HepG2 (cell line): ENCODE results near the gene FIZ1. TPM values are rescaled to one million over a fixed set of nuclear protein-coding genes. Genes with fewer than 3 reads are reported as not detected.
A peak's percentile ranks its signal among the peaks of the same experiment; 100 is the strongest.

Experiments
- BORCS8-MEF2B ChIP-seq: sonication (generic); formaldehyde crosslinking; IDR thresholded peaks from 2 replicates; pipeline ENCODE4 v1.8.0; 2022; ENCODE audit warnings: mild to moderate bottlenecking, missing genetic modification reagents
- JDP2 ChIP-seq: sonication (generic); formaldehyde crosslinking; IDR thresholded peaks from 2 replicates; pipeline ENCODE4 v1.8.1; 2022; ENCODE audit warnings: missing genetic modification reagents, borderline replicate concordance
- KMT2A ChIP-seq: sonication (generic); formaldehyde crosslinking; IDR thresholded peaks from 2 replicates; pipeline ENCODE4 v1.4.0; 2020; ENCODE audit warnings: missing genetic modification reagents
- KMT2B ChIP-seq: IDR thresholded peaks from 2 replicates; pipeline ENCODE4 v1.6.1; 2016; ENCODE audit warnings: missing genetic modification reagents, missing compliant biosample characterization
- MXD4 ChIP-seq: IDR thresholded peaks from 2 replicates; pipeline ENCODE4 v1.6.1; 2016; ENCODE audit warnings: mild to moderate bottlenecking, missing biosample characterization, missing genetic modification reagents
- POGZ ChIP-seq: sonication (generic); formaldehyde crosslinking; IDR thresholded peaks from 2 replicates; pipeline ENCODE4 v1.4.0; 2020; ENCODE audit warnings: mild to moderate bottlenecking, missing genetic modification reagents
- RAD21 ChIP-seq: fragments of 450-650 bp; formaldehyde crosslinking; IDR thresholded peaks from 2 replicates; pipeline ENCODE4 v1.5.0; 2020; ENCODE audit warnings: mild to moderate bottlenecking
- RARA ChIP-seq: IDR thresholded peaks from 2 replicates; pipeline ENCODE4 v1.6.1; 2016; ENCODE audit warnings: missing genetic modification reagents, missing compliant biosample characterization
- SOX6 ChIP-seq, 2 experiments: fragments of 450-650 bp in 1 of 2; sonication (generic) in 1 of 2; formaldehyde crosslinking in 1 of 2; IDR thresholded peaks; 2 replicates each; pipeline versions ENCODE4 v1.4.0 to v1.6.1; 2017 to 2020; ENCODE audit warnings: antibody characterized with exemption in 1 of 2, mild to moderate bottlenecking in 1 of 2, missing genetic modification reagents in 1 of 2
- STAG1 ChIP-seq: sonication (generic); formaldehyde crosslinking; IDR thresholded peaks from 2 replicates; pipeline ENCODE4 v1.4.0; 2020; ENCODE audit warnings: missing genetic modification reagents
- THYN1 ChIP-seq: sonication (generic); formaldehyde crosslinking; IDR thresholded peaks from 2 replicates; pipeline ENCODE4 v1.8.1; 2023; ENCODE audit warnings: low read depth, mild to moderate bottlenecking, moderate library complexity, missing genetic modification reagents, borderline replicate concordance
- TRIM24 ChIP-seq: sonication (generic); formaldehyde crosslinking; IDR thresholded peaks from 2 replicates; pipeline ENCODE4 v1.8.0; 2022; ENCODE audit warnings: mild to moderate bottlenecking, missing genetic modification reagents
- ZNF234 ChIP-seq: sonication (generic); formaldehyde crosslinking; conservative IDR thresholded peaks from 2 replicates; pipeline ENCODE4 v1.5.1; 2020; ENCODE audit warnings: mild to moderate bottlenecking, missing genetic modification reagents
- ZNF263 ChIP-seq: sonication (generic); formaldehyde crosslinking; IDR thresholded peaks from 2 replicates; pipeline ENCODE4 v1.4.0; 2020; ENCODE audit warnings: missing genetic modification reagents
- ZNF350 ChIP-seq: sonication (generic); formaldehyde crosslinking; IDR thresholded peaks from 2 replicates; pipeline ENCODE4 v1.4.0; 2020; ENCODE audit warnings: mild to moderate bottlenecking, low read depth, missing genetic modification reagents, borderline replicate concordance
- ZNF605 ChIP-seq: sonication (generic); formaldehyde crosslinking; IDR thresholded peaks from 2 replicates; pipeline ENCODE4 v1.8.0; 2022; ENCODE audit warnings: mild to moderate bottlenecking, missing genetic modification reagents
- ZNF839 ChIP-seq: sonication (generic); formaldehyde crosslinking; IDR thresholded peaks from 2 replicates; pipeline ENCODE4 v1.4.0; 2020; ENCODE audit warnings: missing genetic modification reagents, mild to moderate bottlenecking, borderline replicate concordance
- polyA plus RNA-seq, 8 experiments: library from polyadenylated mRNA; depleted of rRNA in 3 of 8; stranded (reverse) in 7 of 8; unstranded in 1 of 8; fragments of >200 nt; fragmentation: Illumina TruSeq in 4 of 8; extraction: Trizol in 4 of 8; gene quantifications; 2 replicates each; pipeline versions ENCODE4 v1.2.1 to v1.2.3, GENCODE V29; 2011 to 2016; ENCODE audit warnings: low read depth in 4 of 8, missing spikeins in 1 of 8, mixed read lengths in 1 of 8; ENCODE audit not compliant: insufficient read depth in 1 of 8
- total RNA-seq, 5 experiments: library from RNA; depleted of rRNA; stranded (reverse); fragments of >200 nt; fragmentation: Illumina TruSeq; extraction: Trizol; gene quantifications; 2 replicates each; pipeline ENCODE4 v1.2.3, GENCODE V29; 2016; ENCODE audit warnings: low read depth in 1 of 5
- TF ChIP-seq, protein P1 (sequence below): IDR thresholded peaks from 2 replicates; pipeline ENCODE4 v1.6.1; 2016; ENCODE audit warnings: mild to moderate bottlenecking, missing biosample characterization, missing genetic modification reagents
- TF ChIP-seq, protein P2 (sequence below): sonication (generic); formaldehyde crosslinking; IDR thresholded peaks from 2 replicates; pipeline ENCODE4 v1.4.0; 2020; ENCODE audit warnings: missing genetic modification reagents
- TF ChIP-seq, protein P3 (sequence below): IDR thresholded peaks from 2 replicates; pipeline ENCODE4 v1.6.1; 2016; ENCODE audit warnings: missing genetic modification reagents, missing compliant biosample characterization
- TF ChIP-seq, protein P4 (sequence below): IDR thresholded peaks from 2 replicates; pipeline ENCODE4 v1.6.1; 2018; ENCODE audit warnings: missing genetic modification reagents
- TF ChIP-seq, protein P5 (sequence below): sonication (generic); IDR thresholded peaks from 2 replicates; pipeline ENCODE4 v1.6.1; 2016; ENCODE audit warnings: low read depth, borderline replicate concordance
- TF ChIP-seq, protein P6 (sequence below): sonication (generic); formaldehyde crosslinking; IDR thresholded peaks from 2 replicates; pipeline ENCODE4 v1.4.0; 2020; ENCODE audit warnings: missing genetic modification reagents, borderline replicate concordance

The FIZ1 gene
- total and polyA plus RNA-seq, 2 of the 13 experiments (the other 11 are each of a cell fraction or from before 2014, with no cell fraction given) = 3.6 to 5.9 TPM

DNA sequence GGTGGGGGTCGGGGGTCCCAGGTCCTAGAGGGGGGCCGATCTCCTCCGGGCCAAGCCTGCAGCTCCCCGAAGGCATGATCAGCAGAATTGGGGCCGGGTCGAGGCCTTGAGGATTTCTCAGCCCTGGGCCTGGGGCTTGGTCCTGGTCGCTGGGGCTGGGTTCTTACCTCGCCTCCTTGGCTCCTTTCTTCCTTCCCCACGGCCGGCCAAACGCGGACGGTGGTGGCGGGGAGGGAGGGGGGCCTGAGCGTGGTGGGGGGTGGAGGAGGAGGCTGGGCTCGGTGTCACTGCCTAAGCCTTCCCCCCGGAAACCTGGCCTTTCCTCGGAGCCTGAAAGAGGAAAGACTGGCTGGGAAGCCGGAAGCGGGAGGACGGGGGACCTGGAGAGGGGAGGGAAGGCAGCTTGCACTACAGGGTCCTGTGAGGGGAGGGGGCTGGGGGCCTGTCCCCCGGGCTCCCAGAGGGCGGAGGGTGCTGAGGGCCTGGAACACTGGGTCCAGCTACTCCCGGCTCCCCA is 18.6 kb downstream of the FIZ1 start, which contains the start of gene ZNF579 (continued):
- no peak for TF ChIP-seq SOX6 (IDR thresholded peaks at IDR 0.05)
- TF ChIP-seq SOX6 (CRISPR knock-in tag; IDR thresholded peaks at IDR 0.05) = no peak
- TF ChIP-seq, protein P1, sequence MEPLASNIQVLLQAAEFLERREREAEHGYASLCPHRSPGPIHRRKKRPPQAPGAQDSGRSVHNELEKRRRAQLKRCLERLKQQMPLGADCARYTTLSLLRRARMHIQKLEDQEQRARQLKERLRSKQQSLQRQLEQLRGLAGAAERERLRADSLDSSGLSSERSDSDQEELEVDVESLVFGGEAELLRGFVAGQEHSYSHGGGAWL = no peak; the same call in 1 of the 2 replicates
- no peak for TF ChIP-seq THYN1 (CRISPR knock-in tag)
- TF ChIP-seq ZNF605 (CRISPR knock-in tag) = peak; percentile 87
- 0 out of 2 replicates have a peak, but pooled peaks have one; percentile 41 for TF ChIP-seq KMT2A
- TF ChIP-seq, protein P2, sequence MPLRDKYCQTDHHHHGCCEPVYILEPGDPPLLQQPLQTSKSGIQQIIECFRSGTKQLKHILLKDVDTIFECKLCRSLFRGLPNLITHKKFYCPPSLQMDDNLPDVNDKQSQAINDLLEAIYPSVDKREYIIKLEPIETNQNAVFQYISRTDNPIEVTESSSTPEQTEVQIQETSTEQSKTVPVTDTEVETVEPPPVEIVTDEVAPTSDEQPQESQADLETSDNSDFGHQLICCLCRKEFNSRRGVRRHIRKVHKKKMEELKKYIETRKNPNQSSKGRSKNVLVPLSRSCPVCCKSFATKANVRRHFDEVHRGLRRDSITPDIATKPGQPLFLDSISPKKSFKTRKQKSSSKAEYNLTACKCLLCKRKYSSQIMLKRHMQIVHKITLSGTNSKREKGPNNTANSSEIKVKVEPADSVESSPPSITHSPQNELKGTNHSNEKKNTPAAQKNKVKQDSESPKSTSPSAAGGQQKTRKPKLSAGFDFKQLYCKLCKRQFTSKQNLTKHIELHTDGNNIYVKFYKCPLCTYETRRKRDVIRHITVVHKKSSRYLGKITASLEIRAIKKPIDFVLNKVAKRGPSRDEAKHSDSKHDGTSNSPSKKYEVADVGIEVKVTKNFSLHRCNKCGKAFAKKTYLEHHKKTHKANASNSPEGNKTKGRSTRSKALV (CRISPR knock-in tag) = no peak
- TF ChIP-seq STAG1 (CRISPR knock-in tag) = no peak
- TF ChIP-seq ZNF839 (CRISPR knock-in tag) = no peak
- TF ChIP-seq, protein P3, sequence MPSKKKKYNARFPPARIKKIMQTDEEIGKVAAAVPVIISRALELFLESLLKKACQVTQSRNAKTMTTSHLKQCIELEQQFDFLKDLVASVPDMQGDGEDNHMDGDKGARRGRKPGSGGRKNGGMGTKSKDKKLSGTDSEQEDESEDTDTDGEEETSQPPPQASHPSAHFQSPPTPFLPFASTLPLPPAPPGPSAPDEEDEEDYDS = no peak
- TF ChIP-seq, protein P4, sequence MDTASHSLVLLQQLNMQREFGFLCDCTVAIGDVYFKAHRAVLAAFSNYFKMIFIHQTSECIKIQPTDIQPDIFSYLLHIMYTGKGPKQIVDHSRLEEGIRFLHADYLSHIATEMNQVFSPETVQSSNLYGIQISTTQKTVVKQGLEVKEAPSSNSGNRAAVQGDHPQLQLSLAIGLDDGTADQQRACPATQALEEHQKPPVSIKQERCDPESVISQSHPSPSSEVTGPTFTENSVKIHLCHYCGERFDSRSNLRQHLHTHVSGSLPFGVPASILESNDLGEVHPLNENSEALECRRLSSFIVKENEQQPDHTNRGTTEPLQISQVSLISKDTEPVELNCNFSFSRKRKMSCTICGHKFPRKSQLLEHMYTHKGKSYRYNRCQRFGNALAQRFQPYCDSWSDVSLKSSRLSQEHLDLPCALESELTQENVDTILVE = no peak
- peak; percentile 34; the same call in 1 of the 2 replicates for TF ChIP-seq POGZ
- no peak for TF ChIP-seq BORCS8-MEF2B (CRISPR knock-in tag)
- no peak for TF ChIP-seq JDP2 (CRISPR knock-in tag)
- TF ChIP-seq RAD21 (CRISPR knock-in tag) = no peak
- no peak for TF ChIP-seq ZNF350 (CRISPR knock-in tag)
- TF ChIP-seq, protein P5, sequence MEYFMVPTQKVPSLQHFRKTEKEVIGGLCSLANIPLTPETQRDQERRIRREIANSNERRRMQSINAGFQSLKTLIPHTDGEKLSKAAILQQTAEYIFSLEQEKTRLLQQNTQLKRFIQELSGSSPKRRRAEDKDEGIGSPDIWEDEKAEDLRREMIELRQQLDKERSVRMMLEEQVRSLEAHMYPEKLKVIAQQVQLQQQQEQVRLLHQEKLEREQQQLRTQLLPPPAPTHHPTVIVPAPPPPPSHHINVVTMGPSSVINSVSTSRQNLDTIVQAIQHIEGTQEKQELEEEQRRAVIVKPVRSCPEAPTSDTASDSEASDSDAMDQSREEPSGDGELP = no peak; the same call in 1 of the 2 replicates
- no peak for TF ChIP-seq MXD4 (CRISPR knock-in tag)
- TF ChIP-seq RARA (CRISPR knock-in tag) = no peak
- peak; percentile 69 for TF ChIP-seq ZNF263 (CRISPR knock-in tag)
- 0 out of 2 replicates have a peak, but pooled peaks have one; percentile 15 for TF ChIP-seq KMT2B (CRISPR knock-in tag)
- TF ChIP-seq TRIM24 (CRISPR knock-in tag) = no peak
- no peak for TF ChIP-seq ZNF234
- TF ChIP-seq, protein P6, sequence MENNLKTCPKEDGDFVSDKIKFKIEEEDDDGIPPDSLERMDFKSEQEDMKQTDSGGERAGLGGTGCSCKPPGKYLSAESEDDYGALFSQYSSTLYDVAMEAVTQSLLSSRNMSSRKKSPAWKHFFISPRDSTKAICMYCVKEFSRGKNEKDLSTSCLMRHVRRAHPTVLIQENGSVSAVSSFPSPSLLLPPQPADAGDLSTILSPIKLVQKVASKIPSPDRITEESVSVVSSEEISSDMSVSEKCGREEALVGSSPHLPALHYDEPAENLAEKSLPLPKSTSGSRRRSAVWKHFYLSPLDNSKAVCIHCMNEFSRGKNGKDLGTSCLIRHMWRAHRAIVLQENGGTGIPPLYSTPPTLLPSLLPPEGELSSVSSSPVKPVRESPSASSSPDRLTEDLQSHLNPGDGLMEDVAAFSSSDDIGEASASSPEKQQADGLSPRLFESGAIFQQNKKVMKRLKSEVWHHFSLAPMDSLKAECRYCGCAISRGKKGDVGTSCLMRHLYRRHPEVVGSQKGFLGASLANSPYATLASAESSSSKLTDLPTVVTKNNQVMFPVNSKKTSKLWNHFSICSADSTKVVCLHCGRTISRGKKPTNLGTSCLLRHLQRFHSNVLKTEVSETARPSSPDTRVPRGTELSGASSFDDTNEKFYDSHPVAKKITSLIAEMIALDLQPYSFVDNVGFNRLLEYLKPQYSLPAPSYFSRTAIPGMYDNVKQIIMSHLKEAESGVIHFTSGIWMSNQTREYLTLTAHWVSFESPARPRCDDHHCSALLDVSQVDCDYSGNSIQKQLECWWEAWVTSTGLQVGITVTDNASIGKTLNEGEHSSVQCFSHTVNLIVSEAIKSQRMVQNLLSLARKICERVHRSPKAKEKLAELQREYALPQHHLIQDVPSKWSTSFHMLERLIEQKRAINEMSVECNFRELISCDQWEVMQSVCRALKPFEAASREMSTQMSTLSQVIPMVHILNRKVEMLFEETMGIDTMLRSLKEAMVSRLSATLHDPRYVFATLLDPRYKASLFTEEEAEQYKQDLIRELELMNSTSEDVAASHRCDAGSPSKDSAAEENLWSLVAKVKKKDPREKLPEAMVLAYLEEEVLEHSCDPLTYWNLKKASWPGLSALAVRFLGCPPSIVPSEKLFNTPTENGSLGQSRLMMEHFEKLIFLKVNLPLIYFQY = no peak
